22Rv1 (cell line): ENCODE measurements around the gene AGFG2.

Source experiments
- ZFX ChIP-seq: fragments of 450-650 bp; IDR thresholded peaks from 2 replicates; pipeline ENCODE4 v1.6.1; 2017; ENCODE audit warnings: antibody characterized with exemption, borderline replicate concordance
- TF ChIP-seq, protein P1 (sequence below): fragments of 450-650 bp; IDR thresholded peaks from 2 replicates; pipeline ENCODE4 v1.5.1; 2017; ENCODE audit warnings: mild to moderate bottlenecking

DNA sequence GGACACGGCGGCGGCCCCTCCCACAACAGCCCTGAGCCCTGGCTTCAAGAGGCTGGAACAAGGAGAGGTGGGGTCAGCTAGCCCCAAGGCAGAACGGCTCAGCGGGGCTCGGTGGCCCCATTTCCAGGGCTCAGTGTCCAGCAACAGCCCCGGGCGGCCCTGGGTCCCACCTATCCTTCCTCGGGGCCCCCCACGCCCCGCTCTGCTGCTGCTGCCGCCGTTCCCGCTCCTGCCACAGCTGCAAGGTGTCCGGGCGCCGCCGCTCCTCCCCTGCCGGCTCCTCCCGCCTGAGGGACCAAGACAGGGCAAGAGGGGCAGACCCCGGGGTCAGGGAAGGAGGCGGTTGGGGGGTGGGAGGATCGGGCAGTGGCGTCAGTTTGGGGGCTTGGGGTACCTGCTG, 38.1 kb downstream of the AGFG2 start:
- TF ChIP-seq, protein P1, sequence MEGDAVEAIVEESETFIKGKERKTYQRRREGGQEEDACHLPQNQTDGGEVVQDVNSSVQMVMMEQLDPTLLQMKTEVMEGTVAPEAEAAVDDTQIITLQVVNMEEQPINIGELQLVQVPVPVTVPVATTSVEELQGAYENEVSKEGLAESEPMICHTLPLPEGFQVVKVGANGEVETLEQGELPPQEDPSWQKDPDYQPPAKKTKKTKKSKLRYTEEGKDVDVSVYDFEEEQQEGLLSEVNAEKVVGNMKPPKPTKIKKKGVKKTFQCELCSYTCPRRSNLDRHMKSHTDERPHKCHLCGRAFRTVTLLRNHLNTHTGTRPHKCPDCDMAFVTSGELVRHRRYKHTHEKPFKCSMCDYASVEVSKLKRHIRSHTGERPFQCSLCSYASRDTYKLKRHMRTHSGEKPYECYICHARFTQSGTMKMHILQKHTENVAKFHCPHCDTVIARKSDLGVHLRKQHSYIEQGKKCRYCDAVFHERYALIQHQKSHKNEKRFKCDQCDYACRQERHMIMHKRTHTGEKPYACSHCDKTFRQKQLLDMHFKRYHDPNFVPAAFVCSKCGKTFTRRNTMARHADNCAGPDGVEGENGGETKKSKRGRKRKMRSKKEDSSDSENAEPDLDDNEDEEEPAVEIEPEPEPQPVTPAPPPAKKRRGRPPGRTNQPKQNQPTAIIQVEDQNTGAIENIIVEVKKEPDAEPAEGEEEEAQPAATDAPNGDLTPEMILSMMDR, result no peak
- no peak for TF ChIP-seq ZFX
